GM12878 (cell line): Measurements from ENCODE around the gene COL8A2. TPM values are rescaled to one million over a fixed set of nuclear protein-coding genes. Genes with fewer than 3 reads are reported as not detected.

Experiments
- ATAC-seq: fragments of 200-7000 bp; cut with Tn5 transposase; 3 replicates; pipeline ENCODE4 v1.9.1; 2020; ENCODE audit warnings: mild to moderate bottlenecking, moderate library complexity
- BruUV-seq: library from RNA; stranded (reverse); fragments of 400-500 nt; replicated peaks from 2 replicates; lab custom pipeline; 2021; lab: Mats Ljungman, UMichigan
- CTCF ChIA-PET: fragments of 300-600 bp; sonication (Branson Sonifier 250); formaldehyde crosslinking; extraction: SDS; loops from one replicate; lab custom pipeline; 2021; ENCODE audit warnings: inconsistent platforms; lab: Yijun Ruan, JAX
- POLR2A ChIA-PET: fragments of 350-600 bp; formaldehyde crosslinking; extraction: SDS; loops from one replicate; lab custom pipeline; 2021; ENCODE audit warnings: inconsistent platforms; lab: Charles Lee
- RAD21 ChIA-PET: fragments of 300-600 bp; sonication (Branson Sonifier 250); formaldehyde crosslinking; loops from one replicate; lab custom pipeline; 2023; ENCODE audit warnings: antibody characterized with exemption; ENCODE audit not compliant: unreplicated experiment; lab: Charles Lee
- SMC1A ChIA-PET: fragments of 300-600 bp; sonication (Branson Sonifier 250); formaldehyde crosslinking; loops from one replicate; lab custom pipeline; 2023; ENCODE audit not compliant: unreplicated experiment, uncharacterized antibody; lab: Charles Lee
- DNase-seq: peaks from one replicate; pipeline ENCODE4 v3.0.0-alpha.2; 2011; ENCODE audit warnings: low read depth, low spot score
- FAIRE-seq: peaks from 3 replicates; lab custom pipeline; 2011; peaks lifted over from hg19 to GRCh38; lab: Jason Lieb, UNC
- H2AFZ ChIP-seq: 2 replicates; pipeline ENCODE4 v1.6.0; 2011; ENCODE audit warnings: low read depth, low read length, control low read depth; ENCODE audit not compliant: control insufficient read depth
- H3K27ac ChIP-seq: 2 replicates; pipeline ENCODE4 v1.5.1; 2011; ENCODE audit warnings: control low read depth; ENCODE audit not compliant: control insufficient read depth, insufficient read depth
- H3K27me3 ChIP-seq, 2 experiments: replicated peaks in 1 of 2; 2 replicates each; pipeline versions ENCODE4 v1.6.0 to v1.6.1; 2011; ENCODE audit warnings: low read length in 1 of 2; ENCODE audit not compliant: control insufficient read depth in 2 of 2, insufficient read depth in 2 of 2
- H3K36me3 ChIP-seq, 2 experiments: 2 replicates each; pipeline ENCODE4 v1.5.1; 2011; ENCODE audit warnings: low read length in 1 of 2; ENCODE audit not compliant: control insufficient read depth in 2 of 2, insufficient read depth in 2 of 2
- H3K4me1 ChIP-seq: 2 replicates; pipeline ENCODE4 v1.6.1; 2011; ENCODE audit warnings: mild to moderate bottlenecking, low read length, moderate library complexity, mixed read lengths; ENCODE audit not compliant: control insufficient read depth, insufficient read depth
- H3K4me2 ChIP-seq: 2 replicates; pipeline ENCODE4 v1.6.0; 2011; ENCODE audit warnings: control low read depth; ENCODE audit not compliant: control insufficient read depth, insufficient read depth
- H3K4me3 ChIP-seq: fragments of 200-600 bp; sonication (generic); 2 replicates; pipeline ENCODE4 v1.5.1; 2016
- H3K79me2 ChIP-seq: 2 replicates; pipeline ENCODE4 v1.6.0; 2011; ENCODE audit warnings: low read length; ENCODE audit not compliant: control insufficient read depth, insufficient read depth
- H3K9ac ChIP-seq: 2 replicates; pipeline ENCODE4 v1.8.0; 2011; ENCODE audit warnings: low read length, control low read depth, mixed read lengths; ENCODE audit not compliant: control insufficient read depth, insufficient read depth
- H3K9me3 ChIP-seq: replicated peaks from 3 replicates; pipeline ENCODE4 v1.5.1; 2011; ENCODE audit warnings: mild to moderate bottlenecking, low read length; ENCODE audit not compliant: control insufficient read depth, insufficient read depth
- H4K20me1 ChIP-seq: 2 replicates; pipeline ENCODE4 v1.6.0; 2011; ENCODE audit not compliant: control insufficient read depth, insufficient read depth
- BRCA1 ChIP-seq: IDR thresholded peaks from 2 replicates; pipeline ENCODE4 v1.6.1; 2011; ENCODE audit warnings: low read depth, low read length, improper control_type of control experiment
- CBX3 ChIP-seq: fragments of 200-600 bp; sonication (generic); IDR thresholded peaks from 2 replicates; pipeline ENCODE4 v1.6.1; 2016; ENCODE audit warnings: low read depth, borderline replicate concordance
- CHD1 ChIP-seq: IDR thresholded peaks from 2 replicates; pipeline ENCODE4 v1.6.1; 2012; ENCODE audit warnings: low read depth, low read length, improper control_type of control experiment
- EED ChIP-seq: sonication (generic); IDR thresholded peaks from 2 replicates; pipeline ENCODE4 v1.6.1; 2016; ENCODE audit warnings: antibody characterized with exemption, low read depth
- ESRRA ChIP-seq: IDR thresholded peaks from 2 replicates; pipeline ENCODE4 v1.6.1; 2012; ENCODE audit warnings: mild to moderate bottlenecking, low read length, improper control_type of control experiment
- HCFC1 ChIP-seq: fragments of 150-350 bp; IDR thresholded peaks from 2 replicates; pipeline ENCODE4 v1.6.1; 2014; ENCODE audit warnings: low read length
- POU2F2 ChIP-seq: IDR thresholded peaks from 3 replicates; pipeline ENCODE4 v1.6.1; 2011; ENCODE audit warnings: low read depth, mild to moderate bottlenecking, low read length, borderline replicate concordance
- RAD51 ChIP-seq: fragments of 450-650 bp; IDR thresholded peaks from 2 replicates; pipeline ENCODE4 v1.6.1; 2016; ENCODE audit warnings: moderate library complexity, mild to moderate bottlenecking, inconsistent platforms
- SIN3A ChIP-seq: IDR thresholded peaks from 2 replicates; pipeline ENCODE4 v1.6.1; 2012; ENCODE audit warnings: low read depth, low read length, improper control_type of control experiment
- SRF ChIP-seq, 2 experiments: IDR thresholded peaks; 2 replicates each; pipeline ENCODE4 v1.6.1; 2011; ENCODE audit warnings: low read depth in 2 of 2, low read length in 2 of 2, mild to moderate bottlenecking in 1 of 2, moderate library complexity in 1 of 2
- in situ Hi-C: fragments of 300-500 bp; cut with MboI; formaldehyde crosslinking; loops from 9 replicates; pipeline ENCODE4 v1.14.3; 2018; ENCODE audit warnings: mixed read lengths
- intact Hi-C: fragments of 100-400 bp; cut with micrococcal nuclease; formaldehyde crosslinking; loops from one replicate; pipeline ENCODE4 v1.14.2; 2022; ENCODE audit not compliant: unreplicated experiment
- polyA plus RNA-seq, 11 experiments: library from polyadenylated mRNA; depleted of rRNA in 4 of 11; unstranded in 6 of 11; stranded (reverse) in 5 of 11; fragments of >200 nt; fragmentation: Nextera tagmentation in 4 of 11; fragmentation: Illumina TruSeq in 1 of 11; extraction: Ambion mirVana in 4 of 11; extraction: Trizol in 1 of 11; gene quantifications; 1 replicate in 1 of 11; 2 replicates in 10 of 11; pipeline versions ENCODE4 v1.2.1 to v1.2.3, GENCODE V29; 2011 to 2016; ENCODE audit warnings: inconsistent platforms in 2 of 11, missing spikeins in 2 of 11, low read depth in 1 of 11
- total RNA-seq, 4 experiments: library from RNA; depleted of rRNA in 3 of 4; stranded (reverse); fragments of >200 nt in 3 of 4; fragmentation: Illumina TruSeq in 1 of 4; extraction: Trizol in 1 of 4; gene quantifications; 2 replicates each; pipeline versions ENCODE4 v1.2.1 to v1.2.3, GENCODE V29; 2013 to 2021
- TF ChIP-seq, protein P1 (sequence below): IDR thresholded peaks from 2 replicates; pipeline ENCODE4 v1.6.1; 2011; ENCODE audit warnings: mild to moderate bottlenecking, low read depth, low read length, moderate library complexity; ENCODE audit not compliant: insufficient replicate concordance
- TF ChIP-seq, protein P2 (sequence below): fragments of 150-350 bp; IDR thresholded peaks from 2 replicates; pipeline ENCODE4 v1.6.1; 2016; ENCODE audit warnings: low read depth, low read length
- TF ChIP-seq, protein P3 (sequence below): IDR thresholded peaks from 2 replicates; pipeline ENCODE4 v1.6.1; 2011; ENCODE audit warnings: low read depth, mild to moderate bottlenecking, low read length, moderate library complexity, borderline replicate concordance; ENCODE audit errors: extremely low read depth

COL8A2 gene
- total and polyA plus RNA-seq, 10 of the 15 experiments (the other 5 are each of a cell fraction or from before 2014, with no cell fraction given) = 0.01 TPM; not detected in 9

DNA sequence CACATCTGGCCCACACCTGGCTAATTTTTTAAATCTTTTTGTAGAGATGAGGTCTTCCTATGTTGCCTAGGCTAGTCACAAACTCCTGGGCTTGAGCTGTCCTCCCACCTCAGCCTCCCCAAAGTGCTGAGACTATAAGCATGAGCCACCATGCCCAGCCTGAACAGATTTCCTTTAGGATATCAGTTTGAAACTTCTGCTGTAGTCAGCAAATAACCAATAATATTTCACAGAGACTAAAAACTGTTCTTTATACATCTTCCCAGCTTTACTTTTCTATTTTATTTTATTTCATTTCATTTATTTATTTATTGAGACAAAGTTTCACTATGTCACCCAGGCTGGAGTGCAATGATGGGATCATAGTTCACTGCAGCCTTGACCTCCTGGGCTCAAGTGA, 71.0 kb downstream of the COL8A2 start:
- ChIA-PET CTCF (interaction anchor here (1.0 kb wide), 1 partner anchor 9 kb away, joined by 3 read pairs; no protein-coding TSS in a partner anchor), SMC1A (no interaction called here), POLR2A (interaction anchor here (0.6 kb wide), 1 partner anchor 419 kb away, joined by 3 read pairs; no protein-coding TSS in a partner anchor), RAD21 (interaction anchor here (0.6 to 1.5 kb wide), 2 partner anchors 31 to 152 kb away, joined by 3 read pairs; no protein-coding TSS in a partner anchor)
- intact Hi-C loops = no loop called here
- ATAC-seq (no peak), DNase-seq (no peak), FAIRE-seq (peak; percentile 74)
- Histone ChIP-seq H2AFZ (no peak overlapping the region), H3K27ac (no peak overlapping the region), H3K4me1 (no peaks in the 10 kb centered on the region), H3K36me3 (no peaks in the 10 kb centered on the region), H3K79me2 (no peaks in the 10 kb centered on the region), H3K9me3 (no peaks in the 10 kb centered on the region), H4K20me1 (no peaks in the 10 kb centered on the region), H3K4me3 (no peak overlapping the region), H3K4me2 (no peak overlapping the region), H3K27me3 (no peaks in the 10 kb centered on the region), H3K9ac (no peak overlapping the region)
- in situ Hi-C loops = no loop called here
- BruUV-seq = no TSS peak
- no peak for TF ChIP-seq EED
- no peak for TF ChIP-seq RAD51
- TF ChIP-seq, protein P1, sequence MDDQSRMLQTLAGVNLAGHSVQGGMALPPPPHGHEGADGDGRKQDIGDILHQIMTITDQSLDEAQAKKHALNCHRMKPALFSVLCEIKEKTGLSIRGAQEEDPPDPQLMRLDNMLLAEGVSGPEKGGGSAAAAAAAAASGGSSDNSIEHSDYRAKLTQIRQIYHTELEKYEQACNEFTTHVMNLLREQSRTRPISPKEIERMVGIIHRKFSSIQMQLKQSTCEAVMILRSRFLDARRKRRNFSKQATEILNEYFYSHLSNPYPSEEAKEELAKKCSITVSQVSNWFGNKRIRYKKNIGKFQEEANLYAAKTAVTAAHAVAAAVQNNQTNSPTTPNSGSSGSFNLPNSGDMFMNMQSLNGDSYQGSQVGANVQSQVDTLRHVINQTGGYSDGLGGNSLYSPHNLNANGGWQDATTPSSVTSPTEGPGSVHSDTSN = no peak
- no peak for TF ChIP-seq SIN3A
- TF ChIP-seq HCFC1 = no peak
- TF ChIP-seq, protein P2, sequence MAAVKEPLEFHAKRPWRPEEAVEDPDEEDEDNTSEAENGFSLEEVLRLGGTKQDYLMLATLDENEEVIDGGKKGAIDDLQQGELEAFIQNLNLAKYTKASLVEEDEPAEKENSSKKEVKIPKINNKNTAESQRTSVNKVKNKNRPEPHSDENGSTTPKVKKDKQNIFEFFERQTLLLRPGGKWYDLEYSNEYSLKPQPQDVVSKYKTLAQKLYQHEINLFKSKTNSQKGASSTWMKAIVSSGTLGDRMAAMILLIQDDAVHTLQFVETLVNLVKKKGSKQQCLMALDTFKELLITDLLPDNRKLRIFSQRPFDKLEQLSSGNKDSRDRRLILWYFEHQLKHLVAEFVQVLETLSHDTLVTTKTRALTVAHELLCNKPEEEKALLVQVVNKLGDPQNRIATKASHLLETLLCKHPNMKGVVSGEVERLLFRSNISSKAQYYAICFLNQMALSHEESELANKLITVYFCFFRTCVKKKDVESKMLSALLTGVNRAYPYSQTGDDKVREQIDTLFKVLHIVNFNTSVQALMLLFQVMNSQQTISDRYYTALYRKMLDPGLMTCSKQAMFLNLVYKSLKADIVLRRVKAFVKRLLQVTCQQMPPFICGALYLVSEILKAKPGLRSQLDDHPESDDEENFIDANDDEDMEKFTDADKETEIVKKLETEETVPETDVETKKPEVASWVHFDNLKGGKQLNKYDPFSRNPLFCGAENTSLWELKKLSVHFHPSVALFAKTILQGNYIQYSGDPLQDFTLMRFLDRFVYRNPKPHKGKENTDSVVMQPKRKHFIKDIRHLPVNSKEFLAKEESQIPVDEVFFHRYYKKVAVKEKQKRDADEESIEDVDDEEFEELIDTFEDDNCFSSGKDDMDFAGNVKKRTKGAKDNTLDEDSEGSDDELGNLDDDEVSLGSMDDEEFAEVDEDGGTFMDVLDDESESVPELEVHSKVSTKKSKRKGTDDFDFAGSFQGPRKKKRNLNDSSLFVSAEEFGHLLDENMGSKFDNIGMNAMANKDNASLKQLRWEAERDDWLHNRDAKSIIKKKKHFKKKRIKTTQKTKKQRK = no peak
- TF ChIP-seq BRCA1 = no peak
- TF ChIP-seq, protein P3, sequence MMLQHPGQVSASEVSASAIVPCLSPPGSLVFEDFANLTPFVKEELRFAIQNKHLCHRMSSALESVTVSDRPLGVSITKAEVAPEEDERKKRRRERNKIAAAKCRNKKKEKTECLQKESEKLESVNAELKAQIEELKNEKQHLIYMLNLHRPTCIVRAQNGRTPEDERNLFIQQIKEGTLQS = no peak
- no peak for TF ChIP-seq CBX3
- TF ChIP-seq CHD1 = no peak
- no peak for TF ChIP-seq ESRRA
- no peak for TF ChIP-seq SRF (IDR thresholded peaks at IDR 0.05; ENCODE audit: low read depth in 2 of 2, low read length in 2 of 2)
- TF ChIP-seq POU2F2 = no peak
